HCT116 (cell line): Measurements from ENCODE around the gene ATPAF1. TPM values are rescaled to one million over a fixed set of nuclear protein-coding genes. Genes with fewer than 3 reads are reported as not detected.

Experiments
- ATAC-seq: fragments of 200-7000 bp; cut with Tn5 transposase; 2 replicates; pipeline ENCODE4 v1.9.1; 2020; ENCODE audit warnings: mild to moderate bottlenecking, moderate library complexity
- BruUV-seq: library from RNA; stranded (reverse); fragments of 400-500 nt; replicated peaks from 2 replicates; lab custom pipeline; 2021; lab: Mats Ljungman, UMichigan
- CTCF ChIA-PET: fragments of 300-600 bp; sonication (Branson Sonifier 250); formaldehyde crosslinking; loops from one replicate; lab custom pipeline; 2021; ENCODE audit warnings: antibody characterized with exemption; lab: Charles Lee
- POLR2A ChIA-PET: fragments of 300-600, 350-600 bp; sonication (Branson Sonifier 250); formaldehyde crosslinking; loops from one replicate; lab custom pipeline; 2021; ENCODE audit warnings: antibody characterized with exemption; lab: Charles Lee
- RAD21 ChIA-PET, 2 experiments: fragments of 300-600 bp; sonication (Branson Sonifier 250); formaldehyde crosslinking; loops; one replicate each; lab custom pipeline; 2023; ENCODE audit warnings: low total read pairs in 2 of 2; ENCODE audit not compliant: uncharacterized antibody in 2 of 2, unreplicated experiment in 2 of 2, low non-redundant PET in 1 of 2; lab: Charles Lee
- DNase-seq: peaks from one replicate; pipeline ENCODE4 v3.0.0-alpha.2; 2010; ENCODE audit warnings: low read depth, low spot score
- H2AFZ ChIP-seq: fragments of 200-600 bp; shearing (Covaris generic), sonication (generic); 2 replicates; pipeline ENCODE4 v1.6.1; 2017; ENCODE audit warnings: low read depth, mixed run types, mixed read lengths, antibody characterized with exemption, low read length; ENCODE audit not compliant: poor library complexity, severe bottlenecking
- H3K27ac ChIP-seq: 2 replicates; pipeline ENCODE4 v1.5.1; 2012; ENCODE audit warnings: low read depth, low read length
- H3K27me3 ChIP-seq: fragments of 200-600 bp; sonication (generic); 2 replicates; pipeline ENCODE4 v1.6.1; 2016; ENCODE audit warnings: mixed run types, low read length, mixed read lengths; ENCODE audit not compliant: insufficient read depth
- H3K36me3 ChIP-seq, 2 experiments: fragments of 200-500 bp in 1 of 2; fragments of 200-600 bp in 1 of 2; sonication (Bioruptor generic) in 1 of 2; sonication (generic) in 1 of 2; 2 replicates each; pipeline versions ENCODE4 v1.5.1 to v1.6.1; 2014 to 2016; ENCODE audit warnings: low read length in 2 of 2, inconsistent platforms in 1 of 2, mixed read lengths in 1 of 2, mixed run types in 1 of 2; ENCODE audit not compliant: insufficient read depth in 2 of 2, control insufficient read depth in 1 of 2
- H3K4me1 ChIP-seq, 2 experiments: fragments of 200-600 bp in 1 of 2; sonication (generic) in 1 of 2; 2 replicates each; pipeline versions ENCODE4 v1.5.1 to v1.6.1; 2012 to 2017; ENCODE audit warnings: low read length in 2 of 2, inconsistent platforms in 1 of 2, mild to moderate bottlenecking in 1 of 2, mixed read lengths in 1 of 2, mixed run types in 1 of 2, moderate library complexity in 1 of 2; ENCODE audit not compliant: insufficient read depth in 2 of 2, control insufficient read depth in 1 of 2
- H3K4me2 ChIP-seq: fragments of 200-600 bp; sonication (generic); 2 replicates; pipeline ENCODE4 v1.6.1; 2017; ENCODE audit warnings: mixed run types, low read length, mixed read lengths
- H3K4me3 ChIP-seq, 2 experiments: fragments of 200-600 bp in 1 of 2; sonication (generic) in 1 of 2; replicated peaks in 1 of 2; 2 replicates each; pipeline ENCODE4 v1.5.1; 2011 to 2016; ENCODE audit warnings: low read length in 2 of 2, control low read depth in 1 of 2, low read depth in 1 of 2, mild to moderate bottlenecking in 1 of 2, mixed read lengths in 1 of 2, mixed run types in 1 of 2
- H3K79me2 ChIP-seq: fragments of 200-600 bp; sonication (generic); 2 replicates; pipeline ENCODE4 v1.6.1; 2017; ENCODE audit warnings: mild to moderate bottlenecking, mixed run types, low read length, moderate library complexity, mixed read lengths; ENCODE audit not compliant: insufficient read depth
- H3K9ac ChIP-seq: fragments of 200-600 bp; sonication (generic); 2 replicates; pipeline ENCODE4 v1.6.1; 2016; ENCODE audit warnings: low read length, mixed read lengths
- H3K9me2 ChIP-seq: fragments of 200-600 bp; sonication (generic), shearing (Covaris generic); 2 replicates; pipeline ENCODE4 v1.6.1; 2017; ENCODE audit warnings: mixed run types, mild to moderate bottlenecking, moderate library complexity; ENCODE audit not compliant: insufficient read depth
- H3K9me3 ChIP-seq, 2 experiments: fragments of 200-500 bp in 1 of 2; fragments of 200-600 bp in 1 of 2; sonication (Bioruptor generic) in 1 of 2; sonication (generic) in 1 of 2; 2 replicates each; pipeline ENCODE4 v1.6.1; 2014 to 2017; ENCODE audit warnings: low read length in 2 of 2, mixed read lengths in 2 of 2, inconsistent platforms in 1 of 2, low read depth in 1 of 2, mild to moderate bottlenecking in 1 of 2, mixed run types in 1 of 2, moderate library complexity in 1 of 2; ENCODE audit not compliant: control insufficient read depth in 1 of 2, insufficient read depth in 1 of 2
- H4K20me1 ChIP-seq: fragments of 200-600 bp; sonication (generic), shearing (Covaris generic); 2 replicates; pipeline ENCODE4 v1.6.1; 2017; ENCODE audit warnings: mixed run types, mild to moderate bottlenecking, moderate library complexity; ENCODE audit not compliant: insufficient read depth
- CEBPB ChIP-seq: IDR thresholded peaks from 2 replicates; pipeline ENCODE4 v1.6.1; 2012; ENCODE audit warnings: low read depth
- CTCF ChIP-seq, 3 experiments: fragments of 200-600 bp in 1 of 3; sonication (generic) in 1 of 3; IDR thresholded peaks in 2 of 3; conservative IDR thresholded peaks in 1 of 3; 2 replicates each; pipeline ENCODE4 v1.5.1; 2012 to 2017; ENCODE audit warnings: low read depth in 2 of 3, low read length in 2 of 3, antibody characterized with exemption in 1 of 3, borderline replicate concordance in 1 of 3, control low read depth in 1 of 3, mild to moderate bottlenecking in 1 of 3, mixed read lengths in 1 of 3, mixed run types in 1 of 3, moderate library complexity in 1 of 3; ENCODE audit not compliant: insufficient read depth in 1 of 3
- EGR1 ChIP-seq: IDR thresholded peaks from 2 replicates; pipeline ENCODE4 v1.6.1; 2012; ENCODE audit warnings: low read depth
- ELF1 ChIP-seq: IDR thresholded peaks from 2 replicates; pipeline ENCODE4 v1.6.1; 2012; ENCODE audit warnings: low read depth, borderline replicate concordance
- EZH2 ChIP-seq: fragments of 200-600 bp; sonication (generic); IDR thresholded peaks from 2 replicates; pipeline ENCODE4 v1.6.1; 2017; ENCODE audit warnings: antibody characterized with exemption, mixed run types
- EZH2phosphoT487 ChIP-seq: fragments of 200-600 bp; IDR thresholded peaks from 2 replicates; pipeline ENCODE4 v1.6.1; 2018; ENCODE audit warnings: antibody characterized with exemption, borderline replicate concordance
- FOSL1 ChIP-seq: IDR thresholded peaks from 2 replicates; pipeline ENCODE4 v1.6.1; 2012; ENCODE audit warnings: low read depth
- JUND ChIP-seq: IDR thresholded peaks from 2 replicates; pipeline ENCODE4 v1.6.1; 2012
- MAX ChIP-seq: IDR thresholded peaks from 2 replicates; pipeline ENCODE4 v1.6.1; 2012
- POLR2A ChIP-seq: IDR thresholded peaks from 2 replicates; pipeline ENCODE4 v1.7.0; 2011; ENCODE audit warnings: borderline replicate concordance; ENCODE audit not compliant: insufficient read depth, insufficient read length; ENCODE audit errors: extremely low read depth
- RAD21 ChIP-seq: IDR thresholded peaks from 2 replicates; pipeline ENCODE4 v1.6.1; 2012; ENCODE audit warnings: low read depth, mild to moderate bottlenecking
- REST ChIP-seq: IDR thresholded peaks from 2 replicates; pipeline ENCODE4 v1.6.1; 2012; ENCODE audit warnings: low read depth
- SIN3A ChIP-seq: IDR thresholded peaks from 2 replicates; pipeline ENCODE4 v1.6.1; 2012; ENCODE audit warnings: low read depth
- SP1 ChIP-seq: IDR thresholded peaks from 2 replicates; pipeline ENCODE4 v1.6.1; 2012; ENCODE audit warnings: low read depth
- YY1 ChIP-seq: IDR thresholded peaks from 2 replicates; pipeline ENCODE4 v1.6.1; 2011; ENCODE audit warnings: low read length, low read depth, moderate library complexity, mild to moderate bottlenecking; ENCODE audit not compliant: insufficient replicate concordance; ENCODE audit errors: extremely low read depth
- ZBTB33 ChIP-seq: IDR thresholded peaks from 2 replicates; pipeline ENCODE4 v1.6.1; 2011; ENCODE audit warnings: mild to moderate bottlenecking, low read length, moderate library complexity; ENCODE audit not compliant: insufficient replicate concordance; ENCODE audit errors: extremely low read depth
- ZFX ChIP-seq: fragments of 450-650 bp; IDR thresholded peaks from 2 replicates; pipeline ENCODE4 v1.6.1; 2017
- ZNF274 ChIP-seq: fragments of 200-500 bp; sonication (Bioruptor generic); IDR thresholded peaks from 2 replicates; pipeline ENCODE4 v1.6.1; 2014; ENCODE audit warnings: mild to moderate bottlenecking, low read depth, low read length, inconsistent platforms
- intact Hi-C: fragments of 100-400 bp; cut with micrococcal nuclease; formaldehyde crosslinking; loops from 2 replicates; pipeline ENCODE4 v1.10.0; 2022
- total RNA-seq: library from RNA; stranded (reverse); gene quantifications from one replicate; pipeline ENCODE4 v1.2.1, GENCODE V29; 2021; ENCODE audit not compliant: unreplicated experiment

Gene ATPAF1
- total RNA-seq, 1 experiment from 2014 or later, result 35.5 TPM

GRCh38 chr1:46681333-46682034 lies 13.3 kb upstream of the ATPAF1 start:
- CTCF ChIA-PET, result no interaction called here
- no peak overlapping the region for H3K27ac ChIP-seq

More at GRCh38 chr1:46681333-46682034, 13.3 kb upstream of the ATPAF1 start:
- no peaks in the 10 kb centered on the region for H3K4me1 ChIP-seq
- H4K20me1 ChIP-seq, result no peaks in the 10 kb centered on the region
- no peaks in the 10 kb centered on the region for H3K9me3 ChIP-seq
- no peaks in the 10 kb centered on the region for H3K79me2 ChIP-seq
- no peak overlapping the region for H2AFZ ChIP-seq
- ATAC-seq (no peak), DNase-seq (no peak)
- ChIA-PET RAD21 (no interaction called here), POLR2A (interaction anchor here (1.1 kb wide), 1 partner anchor 13 kb away, joined by 4 read pairs; no protein-coding TSS in a partner anchor)
- H3K9ac ChIP-seq, result no peak overlapping the region
- intact Hi-C loops, result no loop called here
- H3K9me2 ChIP-seq, result no peaks in the 10 kb centered on the region
- H3K27me3 ChIP-seq, result no peaks in the 10 kb centered on the region
- peaks cover 34 to 47% of the 10 kb centered on the region in 2 experiments; a peak in 3 of 4 replicates for H3K36me3 ChIP-seq
- H3K4me3 ChIP-seq, result no peak overlapping the region
- TF ChIP-seq ELF1 (no peak), FOSL1 (no peak), ZBTB33 (no peak), ZNF274 (no peak), JUND (no peak), EZH2 (no peak), CTCF (IDR thresholded peaks at IDR 0.05 in 2 of 3, conservative IDR thresholded peaks at IDR 0.05 in 1 of 3; ENCODE audit: borderline replicate concordance in 1 of 3, insufficient read depth in 1 of 3, low read depth in 2 of 3, low read length in 2 of 3) (no peak), YY1 (no peak), CEBPB (no peak), REST (no peak), MAX (no peak), EGR1 (no peak), SIN3A (no peak), RAD21 (no peak), POLR2A (no peak), EZH2phosphoT487 (no peak), SP1 (no peak), ZFX (no peak)
- H3K4me2 ChIP-seq, result no peak overlapping the region
- BruUV-seq, result no TSS peak
